Measurements from ENCODE around the gene RBM34. TPM values are rescaled to one million over a fixed set of nuclear protein-coding genes. Genes with fewer than 3 reads are reported as not detected.

Gene RBM34
- polyA plus RNA-seq (2013) = 129 and 130 TPM in 2 replicates

- no peaks in the 10 kb centered on the region for H3K9me3 ChIP-seq (ENCODE audit: insufficient read depth, low read depth, low read length)
- peak within 1 kb of the TSS; percentile 93 for H3K9ac ChIP-seq (ENCODE audit: low read length)
- peak within 1 kb of the TSS; percentile 74 for H2BK120ac ChIP-seq (ENCODE audit: insufficient read depth, low read length, poor library complexity)
- H3K27me3 ChIP-seq (ENCODE audit: insufficient read depth, low read length) = no peaks in the 10 kb centered on the region
- peak; percentile 88 to 96 for DNase-seq
- peak within 1 kb of the TSS; percentile 53 for H2AK5ac ChIP-seq (ENCODE audit: low read length)
- peak within 1 kb of the TSS; percentile 91 for H3K14ac ChIP-seq (ENCODE audit: low read length)
- peak within 1 kb of the TSS; percentile 94 for H4K12ac ChIP-seq (ENCODE audit: low read depth, low read length)
- WGBS (ENCODE audit: extremely low coverage, insufficient coverage, insufficient read length) = no CpG with 5 or more reads among the region's 52 CpGs
- H4K8ac ChIP-seq (ENCODE audit: low read depth, low read length) = peak within 1 kb of the TSS; percentile 97
- H3K4me1 ChIP-seq (ENCODE audit: control insufficient read depth in 1 of 2, insufficient read depth in 2 of 2, low read length in 2 of 2) = peaks cover 8% of the 10 kb centered on the region in 2 experiments
- peaks cover 3% of the 10 kb centered on the region for H3K79me2 ChIP-seq (ENCODE audit: control insufficient read depth, insufficient read depth, low read length, poor library complexity)
- no peak within 1 kb of the TSS for H3K23ac ChIP-seq (ENCODE audit: low read length)
- H2BK5ac ChIP-seq (ENCODE audit: low read depth, low read length, poor library complexity) = peak within 1 kb of the TSS; percentile 77
- H3K4ac ChIP-seq (ENCODE audit: low read depth, low read length) = peak within 1 kb of the TSS; percentile 73
- H3K79me1 ChIP-seq (ENCODE audit: low read length) = peaks cover 6% of the 10 kb centered on the region
- H4K91ac ChIP-seq (ENCODE audit: low read depth, low read length) = peak within 1 kb of the TSS; percentile 88
- peaks cover 17 to 26% of the 10 kb centered on the region in 2 experiments for H3K36me3 ChIP-seq (ENCODE audit: control insufficient read depth in 1 of 2, insufficient read depth in 2 of 2, low read length in 2 of 2)
- H3K18ac ChIP-seq (ENCODE audit: low read length) = peak within 1 kb of the TSS; percentile 85
- H2BK12ac ChIP-seq (ENCODE audit: low read length) = no peak within 1 kb of the TSS
- H2AFZ ChIP-seq (ENCODE audit: insufficient read depth, low read length, poor library complexity) = peak within 1 kb of the TSS; percentile 96
- H3K4me2 ChIP-seq (ENCODE audit: low read length) = peak within 1 kb of the TSS; percentile 90
- H3K27ac ChIP-seq (ENCODE audit: low read depth, low read length) = peak within 1 kb of the TSS; percentile 84
- H3K4me3 ChIP-seq (ENCODE audit: low read depth, low read length) = peak within 1 kb of the TSS; percentile 99
Measured at GRCh38 chr1:235160957-235161684, at the start of gene RBM34. Gene RBM34 (minus strand): TSS chr1:235161250. CDS start chr1:235161226, 24 bp downstream.

- Histone ChIP-seq H3K36me3 (ENCODE audit: control insufficient read depth in 1 of 2, insufficient read depth in 2 of 2, low read length in 2 of 2) (peaks cover 12 to 16% of the 10 kb centered on the region in 2 experiments), H3K79me1 (ENCODE audit: low read length) (no peaks in the 10 kb centered on the region), H4K91ac (ENCODE audit: low read depth, low read length) (no peak overlapping the region), H3K27ac (ENCODE audit: low read depth, low read length) (no peak overlapping the region), H2AFZ (ENCODE audit: insufficient read depth, low read length, poor library complexity) (no peak overlapping the region), H3K9ac (ENCODE audit: low read length) (no peak overlapping the region), H3K14ac (ENCODE audit: low read length) (no peak overlapping the region), H3K27me3 (ENCODE audit: insufficient read depth, low read length) (no peaks in the 10 kb centered on the region), H2BK5ac (ENCODE audit: low read depth, low read length, poor library complexity) (no peak overlapping the region), H4K12ac (ENCODE audit: low read depth, low read length) (no peak overlapping the region), H2AK5ac (ENCODE audit: low read length) (no peak overlapping the region), H4K8ac (ENCODE audit: low read depth, low read length) (no peak overlapping the region), H3K18ac (ENCODE audit: low read length) (no peak overlapping the region), H3K4me1 (ENCODE audit: control insufficient read depth in 1 of 2, insufficient read depth in 2 of 2, low read length in 2 of 2) (no peaks in the 10 kb centered on the region), H3K9me3 (ENCODE audit: insufficient read depth, low read depth, low read length) (no peaks in the 10 kb centered on the region), H2BK120ac (ENCODE audit: insufficient read depth, low read length, poor library complexity) (no peak overlapping the region), H3K4me3 (ENCODE audit: low read depth, low read length) (no peak overlapping the region), H3K23ac (ENCODE audit: low read length) (no peak overlapping the region), H3K4ac (ENCODE audit: low read depth, low read length) (no peak overlapping the region), H2BK12ac (ENCODE audit: low read length) (no peak overlapping the region), H3K79me2 (ENCODE audit: control insufficient read depth, insufficient read depth, low read length, poor library complexity) (no peaks in the 10 kb centered on the region), H3K4me2 (ENCODE audit: low read length) (no peak overlapping the region)
- DNase-seq = no peak
- WGBS (ENCODE audit: extremely low coverage, insufficient coverage, insufficient read length) = no CpG with 5 or more reads among the region's 2 CpGs
Measured at GRCh38 chr1:235207209-235207565, 46.1 kb upstream of the RBM34 start.

GRCh38 chr1:235206533-235207208, 45.6 kb upstream of the RBM34 start:
- H4K91ac ChIP-seq (ENCODE audit: low read depth, low read length) = no peak overlapping the region
- DNase-seq = no peak
- no peaks in the 10 kb centered on the region for H3K79me2 ChIP-seq (ENCODE audit: control insufficient read depth, insufficient read depth, low read length, poor library complexity)
- no peak overlapping the region for H3K27ac ChIP-seq (ENCODE audit: low read depth, low read length)
- no peaks in the 10 kb centered on the region for H3K79me1 ChIP-seq (ENCODE audit: low read length)
- H2BK120ac ChIP-seq (ENCODE audit: insufficient read depth, low read length, poor library complexity) = no peak overlapping the region
- no peak overlapping the region for H3K23ac ChIP-seq (ENCODE audit: low read length)
- no peak overlapping the region for H3K9ac ChIP-seq (ENCODE audit: low read length)
- H4K8ac ChIP-seq (ENCODE audit: low read depth, low read length) = no peak overlapping the region
- no peaks in the 10 kb centered on the region for H3K9me3 ChIP-seq (ENCODE audit: insufficient read depth, low read depth, low read length)
- no peak overlapping the region for H3K4ac ChIP-seq (ENCODE audit: low read depth, low read length)
- H2AK5ac ChIP-seq (ENCODE audit: low read length) = no peak overlapping the region
- H2BK5ac ChIP-seq (ENCODE audit: low read depth, low read length, poor library complexity) = no peak overlapping the region
- H3K4me1 ChIP-seq (ENCODE audit: control insufficient read depth in 1 of 2, insufficient read depth in 2 of 2, low read length in 2 of 2) = no peaks in the 10 kb centered on the region
- no peak overlapping the region for H2AFZ ChIP-seq (ENCODE audit: insufficient read depth, low read length, poor library complexity)
- no CpG with 5 or more reads among the region's 4 CpGs for WGBS (ENCODE audit: extremely low coverage, insufficient coverage, insufficient read length)
- H3K4me2 ChIP-seq (ENCODE audit: low read length) = no peak overlapping the region
- peaks cover 12 to 13% of the 10 kb centered on the region in 2 experiments for H3K36me3 ChIP-seq (ENCODE audit: control insufficient read depth in 1 of 2, insufficient read depth in 2 of 2, low read length in 2 of 2)
- no peak overlapping the region for H4K12ac ChIP-seq (ENCODE audit: low read depth, low read length)
- H3K4me3 ChIP-seq (ENCODE audit: low read depth, low read length) = no peak overlapping the region
- no peak overlapping the region for H3K18ac ChIP-seq (ENCODE audit: low read length)
- no peak overlapping the region for H2BK12ac ChIP-seq (ENCODE audit: low read length)
- no peaks in the 10 kb centered on the region for H3K27me3 ChIP-seq (ENCODE audit: insufficient read depth, low read length)
- no peak overlapping the region for H3K14ac ChIP-seq (ENCODE audit: low read length)

GRCh38 chr1:235205687-235206086, 44.6 kb upstream of the RBM34 start:
- Histone ChIP-seq H3K27ac (ENCODE audit: low read depth, low read length) (no peak overlapping the region), H3K27me3 (ENCODE audit: insufficient read depth, low read length) (no peaks in the 10 kb centered on the region), H3K4me3 (ENCODE audit: low read depth, low read length) (no peak overlapping the region), H4K8ac (ENCODE audit: low read depth, low read length) (no peak overlapping the region), H2BK12ac (ENCODE audit: low read length) (no peak overlapping the region), H3K79me2 (ENCODE audit: control insufficient read depth, insufficient read depth, low read length, poor library complexity) (no peaks in the 10 kb centered on the region), H3K18ac (ENCODE audit: low read length) (no peak overlapping the region), H2AFZ (ENCODE audit: insufficient read depth, low read length, poor library complexity) (no peak overlapping the region), H4K91ac (ENCODE audit: low read depth, low read length) (no peak overlapping the region), H3K4me2 (ENCODE audit: low read length) (no peak overlapping the region), H2BK120ac (ENCODE audit: insufficient read depth, low read length, poor library complexity) (no peak overlapping the region), H3K9ac (ENCODE audit: low read length) (no peak overlapping the region), H2BK5ac (ENCODE audit: low read depth, low read length, poor library complexity) (no peak overlapping the region), H2AK5ac (ENCODE audit: low read length) (no peak overlapping the region), H3K79me1 (ENCODE audit: low read length) (no peaks in the 10 kb centered on the region), H3K36me3 (ENCODE audit: control insufficient read depth in 1 of 2, insufficient read depth in 2 of 2, low read length in 2 of 2) (peaks cover 17 to 19% of the 10 kb centered on the region in 2 experiments), H3K23ac (ENCODE audit: low read length) (no peak overlapping the region), H3K4ac (ENCODE audit: low read depth, low read length) (no peak overlapping the region), H3K9me3 (ENCODE audit: insufficient read depth, low read depth, low read length) (no peaks in the 10 kb centered on the region), H4K12ac (ENCODE audit: low read depth, low read length) (no peak overlapping the region), H3K14ac (ENCODE audit: low read length) (no peak overlapping the region), H3K4me1 (ENCODE audit: control insufficient read depth in 1 of 2, insufficient read depth in 2 of 2, low read length in 2 of 2) (no peaks in the 10 kb centered on the region)
- WGBS (ENCODE audit: extremely low coverage, insufficient coverage, insufficient read length) = no CpG with 5 or more reads among the region's 3 CpGs
- DNase-seq = no peak
